GM21717 (cell line): ENCODE results near the gene PLSCR4.

Experiments
- ATAC-seq: cut with Tn5 transposase; IDR thresholded peaks from one replicate; pipeline ENCODE4 v1.9.1; 2021; ENCODE audit warnings: mild to moderate bottlenecking, moderate library complexity; ENCODE audit not compliant: unreplicated experiment

Gene PLSCR4

DNA sequence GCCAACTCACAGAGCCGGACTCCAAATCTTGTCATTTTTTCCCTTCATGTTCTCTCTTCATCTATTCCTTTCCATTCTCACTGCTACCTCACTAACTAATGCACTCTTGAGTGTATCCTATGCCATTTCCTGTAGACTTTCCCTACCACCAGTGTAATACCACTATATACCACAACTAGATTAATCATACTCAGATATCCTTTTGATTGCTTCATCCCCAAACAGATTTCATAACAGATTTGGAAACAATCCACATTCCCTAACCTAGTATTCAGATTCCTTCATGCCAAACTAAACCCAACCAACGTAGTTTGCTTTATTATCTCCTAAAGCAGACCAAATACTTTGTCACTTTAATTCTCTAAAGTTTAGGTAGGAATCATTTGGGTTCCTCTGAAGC, 87.3 kb downstream of the PLSCR4 start:
- no peak for ATAC-seq

DNA sequence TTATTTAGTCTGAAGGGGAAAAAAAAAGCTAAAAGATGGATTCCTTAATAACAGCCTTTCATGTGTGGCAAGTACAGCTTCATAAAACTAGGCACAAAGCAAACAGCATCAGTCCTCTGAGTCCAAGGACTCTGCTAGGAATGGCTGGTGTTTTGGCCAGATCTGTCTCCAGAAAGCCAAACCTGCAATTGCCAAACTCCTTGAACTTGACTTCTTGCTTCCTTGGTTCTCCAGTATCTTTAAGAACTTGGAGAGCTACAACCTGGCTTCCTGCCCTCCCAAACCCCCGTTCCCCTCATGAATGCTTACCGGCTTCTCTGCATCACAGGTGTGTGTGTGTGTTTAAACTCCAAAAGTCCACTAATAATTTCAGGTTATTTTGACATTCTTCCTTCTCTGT, 88.3 kb downstream of the PLSCR4 start:
- ATAC-seq, result no peak

DNA sequence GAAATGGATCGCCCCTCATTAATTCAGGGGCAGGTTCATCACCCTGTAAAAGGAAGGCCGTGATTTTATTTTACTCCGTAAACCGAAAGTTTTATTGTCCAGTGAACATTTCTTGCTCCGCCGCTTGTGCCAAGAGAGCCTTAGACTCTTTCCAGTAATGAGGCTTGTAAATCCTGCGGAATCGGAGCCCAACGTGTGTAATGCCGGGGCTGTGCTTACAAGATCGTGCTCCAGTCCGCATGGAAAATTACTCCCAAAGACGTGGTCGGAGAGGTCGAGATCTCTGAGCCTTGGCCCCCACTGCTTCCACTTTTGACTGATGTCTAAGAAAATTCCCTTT, 89.3 kb downstream of the PLSCR4 start:
- ATAC-seq, result no peak

DNA sequence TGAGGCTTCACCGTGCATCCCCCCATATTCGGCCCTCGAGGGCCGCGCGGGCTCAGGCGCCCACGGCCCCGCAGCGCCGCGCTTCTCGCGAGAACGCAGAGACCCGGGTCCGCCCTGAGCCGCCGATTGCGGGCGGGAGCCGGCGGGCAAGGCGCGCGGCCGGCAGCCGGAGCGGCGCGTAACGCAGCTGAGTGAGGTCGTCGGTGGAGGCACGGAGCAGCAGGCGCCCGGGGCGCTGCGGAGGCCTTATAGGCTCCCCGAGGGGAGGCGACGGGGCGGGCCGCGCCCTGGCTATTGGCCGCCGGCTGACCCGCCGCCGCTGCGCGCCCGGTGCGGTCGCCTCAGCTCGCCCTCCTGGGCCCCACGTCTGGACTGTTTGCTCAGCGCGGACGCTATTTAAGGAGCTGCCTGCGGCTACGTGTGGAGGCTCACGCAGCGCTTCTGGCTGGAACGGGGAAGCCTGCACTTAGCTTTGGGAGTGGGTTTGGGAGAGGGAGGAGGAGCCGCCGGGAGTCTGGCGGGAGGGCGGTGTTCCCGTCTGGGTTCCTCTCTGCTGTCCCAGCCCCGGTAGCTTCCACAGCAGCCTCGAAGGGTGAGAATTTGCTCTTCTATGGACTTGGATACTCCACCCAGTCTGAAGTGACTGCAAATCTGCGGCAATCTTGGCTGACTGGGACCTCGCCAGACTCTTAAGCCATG, 89.8 kb downstream of the PLSCR4 start, which contains the start of gene PLOD2:
PLOD2 (minus strand) TSS at position 221 of the 699 bp plus-strand sequence; CDS start at position 26, 195 bp downstream.
- ATAC-seq, result no peak

DNA sequence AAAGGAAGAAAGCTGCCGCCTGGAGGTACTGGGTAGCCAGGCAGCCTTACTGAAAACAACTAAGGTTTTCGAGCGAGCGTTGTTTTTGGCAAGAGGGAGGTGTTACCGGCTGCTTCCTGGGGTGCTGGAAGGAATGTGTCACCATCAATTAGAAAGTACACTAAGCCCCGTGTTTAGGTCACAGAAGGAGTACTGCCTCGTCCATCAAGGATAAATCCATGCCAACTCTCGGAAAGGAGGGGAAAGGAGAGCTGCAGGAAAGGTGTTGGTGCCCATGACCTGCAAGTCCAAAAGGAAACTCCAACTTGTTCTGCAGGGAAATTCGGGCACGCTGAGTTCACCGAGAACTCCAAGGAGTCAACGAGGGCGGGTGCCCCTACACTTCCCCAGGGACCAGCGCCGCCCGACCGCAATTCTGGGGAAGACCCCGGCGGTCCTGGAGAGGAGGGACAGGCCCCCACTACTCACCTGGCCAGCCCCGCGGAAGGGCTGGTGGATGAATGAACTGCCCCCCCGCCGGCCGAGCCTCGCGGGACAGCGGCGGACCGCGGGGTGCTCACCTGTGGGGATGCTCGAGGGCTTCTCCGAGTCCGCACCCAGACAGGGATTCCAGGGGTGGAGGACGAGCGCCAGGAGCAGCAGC, 90.5 kb downstream of the PLSCR4 start:
- no peak for ATAC-seq

DNA sequence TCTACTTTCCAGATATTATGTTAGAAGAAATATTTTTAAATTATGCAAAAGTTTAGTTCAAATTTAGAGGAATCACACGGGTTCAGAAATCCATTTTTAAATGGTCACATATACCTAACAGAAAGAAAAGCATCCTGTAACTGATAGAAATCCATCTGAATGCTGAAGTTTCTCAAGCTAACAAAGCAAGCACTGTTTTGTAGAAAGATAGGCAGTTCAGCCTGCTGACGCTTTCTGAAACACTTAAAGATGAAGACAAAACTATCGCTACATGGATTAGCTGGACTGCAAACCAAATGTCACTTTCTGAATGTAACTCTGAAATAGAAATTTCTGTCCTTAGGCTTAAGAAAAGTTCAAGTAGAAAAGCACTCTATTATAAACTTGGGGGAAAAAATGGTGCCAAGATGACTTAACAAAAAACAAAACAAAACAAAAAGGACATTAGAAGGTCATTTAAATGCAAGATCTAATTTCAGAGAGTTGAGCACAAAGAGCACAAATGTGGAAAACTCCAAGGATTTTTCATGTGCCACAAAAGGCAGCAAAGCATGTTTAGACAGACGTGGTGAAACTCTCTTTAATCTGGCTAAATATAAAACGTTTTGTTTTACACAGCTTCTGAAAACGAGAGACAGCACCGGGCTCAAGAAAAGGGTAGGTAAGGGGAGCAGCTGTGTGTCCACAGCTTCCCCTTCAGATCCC, 91.1 kb downstream of the PLSCR4 start:
- ATAC-seq, result no peak

DNA sequence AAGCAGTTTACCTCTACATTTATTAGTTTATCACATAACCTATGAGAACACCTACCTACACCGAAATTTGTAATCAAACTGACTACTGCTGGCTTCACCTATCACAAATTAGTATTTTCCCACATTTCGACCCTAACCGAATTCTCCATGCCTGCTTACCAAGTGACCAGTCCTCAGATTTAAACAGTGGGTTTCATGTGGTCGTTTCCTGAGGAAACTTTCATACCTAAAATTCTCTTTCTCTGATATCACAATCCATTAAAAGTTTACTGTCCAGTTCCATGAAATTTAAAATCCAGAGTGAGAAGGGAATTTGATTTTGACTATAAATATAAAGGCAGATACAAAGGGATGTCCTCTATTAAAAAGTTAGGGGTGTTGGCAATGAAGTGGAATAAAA, 91.9 kb downstream of the PLSCR4 start:
- ATAC-seq, result no peak

DNA sequence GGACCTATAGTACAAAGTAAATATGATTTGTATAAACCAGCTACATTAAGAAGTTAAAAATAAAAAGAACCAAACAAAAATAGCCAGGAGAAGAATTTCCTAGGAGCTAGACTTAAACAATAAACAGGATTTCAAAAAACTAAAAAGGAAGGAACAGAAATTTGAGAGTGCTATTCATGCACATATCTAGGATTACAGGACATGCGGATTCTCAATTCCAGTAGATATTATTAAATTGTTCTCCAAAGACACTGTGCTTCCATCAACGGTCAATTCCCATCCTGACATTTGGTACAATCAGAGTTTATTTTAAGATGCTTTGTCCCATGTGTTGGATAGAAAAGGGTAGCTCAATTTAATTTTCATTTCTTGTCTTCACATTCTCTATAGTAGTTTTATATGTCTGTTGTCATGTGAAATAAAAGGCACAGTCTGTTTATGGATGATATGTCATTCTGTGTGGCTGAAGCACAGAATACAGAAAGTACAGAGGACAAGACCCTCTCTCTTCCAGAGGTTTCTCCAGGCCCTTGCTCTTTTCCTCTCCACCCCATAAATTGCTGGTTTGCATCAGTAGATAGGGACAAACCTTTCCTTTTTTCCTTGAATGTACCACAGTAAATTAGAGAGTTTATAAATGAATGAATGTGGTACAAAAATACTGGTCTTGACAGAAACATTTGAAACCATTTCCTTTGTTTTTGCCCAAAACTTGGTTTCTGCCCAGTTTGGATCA, 93.4 kb downstream of the PLSCR4 start:
- ATAC-seq, result no peak

DNA sequence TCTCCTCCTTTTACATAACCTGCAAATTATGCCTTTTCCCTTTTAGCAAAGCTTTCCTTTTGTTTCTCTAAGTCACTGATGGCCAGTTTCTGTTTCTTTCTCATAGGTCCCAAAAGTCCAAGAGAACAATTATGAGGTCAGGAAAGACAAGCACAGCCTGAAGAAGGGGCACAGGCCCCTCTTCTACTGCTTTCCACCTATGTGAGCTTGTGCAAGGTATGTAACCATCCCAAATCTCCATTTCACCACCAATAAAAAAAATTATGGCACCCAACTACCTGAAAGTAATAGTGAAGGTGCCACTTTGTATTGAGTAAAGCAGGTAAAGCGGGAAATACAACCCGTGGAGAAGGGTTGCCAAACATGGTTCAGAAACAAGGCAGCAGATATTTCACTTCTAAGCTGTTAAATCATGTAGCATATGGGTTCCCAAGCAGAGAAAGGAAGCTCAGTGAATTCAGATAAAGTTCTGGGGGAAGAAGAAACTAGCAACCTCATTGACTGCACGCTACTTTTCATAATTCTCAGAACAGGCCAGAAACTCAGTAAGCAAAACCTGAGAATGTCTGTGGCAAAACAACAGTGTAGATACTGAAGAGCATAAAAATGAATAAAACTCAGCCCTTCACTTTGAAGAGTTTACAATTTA, 94.1 kb downstream of the PLSCR4 start:
- no peak for ATAC-seq

DNA sequence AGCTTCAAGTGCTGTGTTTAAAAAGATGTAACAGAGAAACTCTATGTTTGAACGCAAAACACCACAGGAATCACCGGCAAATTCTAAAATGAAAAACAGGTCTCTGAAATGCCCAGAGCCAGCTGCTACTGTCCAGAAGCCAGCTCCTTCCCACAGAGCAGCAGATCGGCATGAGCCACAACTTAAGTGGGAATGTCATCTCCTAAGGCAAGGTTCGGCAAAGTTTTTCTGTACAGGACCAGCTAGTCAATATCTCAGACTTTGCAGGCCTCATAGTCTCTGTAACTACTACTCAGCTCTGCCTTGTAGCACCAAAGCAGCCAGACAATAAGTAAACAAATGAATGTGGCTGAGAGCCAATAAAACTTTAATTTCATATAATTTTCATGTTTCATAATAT, 94.8 kb downstream of the PLSCR4 start:
- no peak for ATAC-seq

DNA sequence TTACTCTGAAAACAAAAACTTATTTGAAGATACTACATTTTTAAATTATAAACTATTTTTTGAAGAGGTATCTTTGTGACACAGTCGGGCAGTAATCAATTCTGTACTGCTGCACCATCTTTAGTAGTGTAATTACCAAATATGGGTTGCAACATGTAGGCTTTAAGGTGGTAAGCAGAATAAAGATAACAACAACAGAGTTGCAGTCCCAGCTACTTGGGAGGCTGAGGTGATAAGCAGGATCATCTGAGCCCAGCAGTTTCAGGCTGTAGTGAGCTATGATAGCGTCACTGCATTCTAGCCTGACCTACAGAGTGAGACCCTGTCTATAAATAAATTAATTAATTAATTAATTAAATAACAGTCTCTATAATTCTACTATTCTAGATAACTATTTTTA, 95.9 kb downstream of the PLSCR4 start:
- ATAC-seq, result no peak

DNA sequence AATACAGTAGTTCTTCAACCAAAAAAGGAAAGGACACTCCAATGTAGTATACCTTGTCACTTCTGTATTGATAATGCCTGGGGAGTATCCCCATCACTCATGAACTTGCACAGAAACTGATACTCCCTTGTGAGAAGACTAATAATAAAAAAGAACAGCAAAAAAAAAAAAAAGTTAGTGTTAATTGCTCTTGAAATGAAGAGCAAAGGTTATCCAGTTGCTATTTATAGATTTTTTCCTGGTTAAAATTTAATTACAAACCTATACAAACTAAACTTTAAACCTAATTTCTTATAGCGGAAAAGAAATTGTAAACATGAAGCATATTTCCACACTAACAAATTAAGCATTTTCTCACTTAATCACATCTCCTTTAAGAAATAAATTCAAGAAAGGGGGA, 96.6 kb downstream of the PLSCR4 start:
- ATAC-seq, result no peak

DNA sequence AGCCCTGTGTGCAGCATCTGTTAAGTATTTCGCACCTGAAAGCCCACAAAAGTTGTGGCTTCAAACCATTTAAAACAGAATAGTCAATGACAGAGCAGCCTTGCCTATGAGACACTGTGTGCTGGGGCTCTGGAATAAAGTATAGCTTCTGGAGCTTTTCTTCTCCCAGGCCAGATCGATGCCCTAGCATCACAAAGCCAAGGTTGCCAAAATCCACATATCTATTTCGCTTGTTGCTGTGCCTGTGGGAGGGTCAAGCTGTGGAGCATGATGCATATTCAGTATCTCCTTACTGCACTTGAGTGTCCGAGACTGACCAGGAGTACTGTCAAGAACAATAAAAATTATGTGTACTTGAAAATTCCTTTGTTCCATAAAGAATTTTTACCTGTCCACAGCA, 97.5 kb downstream of the PLSCR4 start:
- no peak for ATAC-seq

DNA sequence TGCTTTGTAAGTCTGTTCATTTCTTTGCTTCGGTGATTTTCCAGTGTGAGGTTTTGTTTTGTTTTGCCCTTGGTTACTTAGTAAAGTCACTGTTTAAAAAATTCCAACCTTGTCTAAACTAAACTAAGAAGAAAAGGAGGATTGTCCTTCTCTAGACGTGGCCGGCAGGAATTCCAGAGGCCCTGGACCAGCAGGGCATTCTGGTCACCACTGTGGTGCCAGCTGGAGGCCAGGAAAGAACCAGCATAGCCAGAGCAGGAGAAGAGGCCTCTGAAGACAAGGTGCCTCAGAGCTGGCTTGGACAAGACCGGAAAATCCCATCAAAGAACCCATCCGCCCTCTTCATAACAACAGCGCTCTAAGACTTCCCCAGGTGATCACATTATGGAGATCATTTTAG, 98.1 kb downstream of the PLSCR4 start:
- no peak for ATAC-seq

DNA sequence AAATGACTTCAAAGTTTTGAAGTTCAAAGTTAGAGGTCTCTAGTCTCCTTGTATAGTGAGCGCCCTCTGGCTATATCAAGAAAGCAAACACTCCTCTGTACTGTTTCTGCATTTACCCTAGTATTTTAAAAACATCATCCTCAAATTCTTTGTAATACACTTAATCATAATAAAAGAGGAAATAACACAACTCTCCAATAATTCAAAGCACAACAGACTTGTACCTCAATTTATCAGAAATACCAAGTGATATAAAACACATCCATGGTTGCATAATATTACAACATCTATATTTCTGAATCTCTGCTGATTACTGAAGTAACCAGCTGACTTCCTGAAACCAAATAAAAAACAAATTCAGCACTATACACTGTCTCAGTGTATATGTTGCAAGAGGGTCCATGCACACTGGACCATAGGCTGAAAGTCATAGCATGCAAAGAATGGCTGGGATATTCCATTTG, 102.4 kb downstream of the PLSCR4 start:
- no peak for ATAC-seq

DNA sequence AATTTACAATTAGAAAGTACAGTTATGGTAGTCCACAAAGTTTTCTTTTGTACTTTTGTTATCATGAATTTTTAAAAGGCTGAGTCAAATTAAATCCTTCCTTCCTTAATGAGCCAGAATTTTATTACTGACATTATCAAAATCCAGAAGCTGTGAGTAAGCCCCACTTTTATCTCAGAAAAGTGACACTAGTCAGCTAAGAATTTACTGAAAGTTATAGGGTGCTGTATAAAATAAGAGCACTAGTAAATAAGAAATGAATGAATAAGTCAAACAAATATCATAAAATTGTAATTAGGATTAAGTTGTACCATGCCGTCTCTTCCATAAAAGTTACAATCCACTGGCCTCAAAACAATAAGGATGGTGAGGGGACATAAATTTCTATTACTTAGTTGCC, 105.3 kb downstream of the PLSCR4 start:
- no peak for ATAC-seq

DNA sequence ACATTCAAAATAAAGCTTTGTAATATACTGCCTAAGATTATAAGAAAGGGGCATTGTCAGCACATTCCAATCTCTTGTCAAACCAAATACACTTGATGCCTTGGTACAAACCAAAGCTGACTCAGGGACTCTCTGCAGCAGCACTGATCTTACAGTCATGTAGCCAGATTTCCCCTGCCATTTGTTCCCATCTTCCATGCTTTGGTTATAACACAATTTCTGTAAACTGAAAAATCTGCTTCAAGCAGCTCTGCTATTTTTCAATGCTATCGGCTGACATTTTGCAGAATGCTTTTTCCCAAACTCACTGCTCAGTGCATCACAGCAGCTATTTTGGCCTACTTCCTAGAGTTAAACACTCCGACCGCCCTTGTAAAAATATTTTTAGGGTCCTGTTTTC, 108.1 kb downstream of the PLSCR4 start:
- ATAC-seq, result no peak
